ENCODE data around the gene SZT2.

The SZT2 gene

GRCh38 chr1:43437031-43437973 is 47.6 kb downstream of the SZT2 start:
- no peaks in the 10 kb centered on the region for H3K9me3 ChIP-seq (ENCODE audit: control insufficient read depth, insufficient read depth, low read depth, low read length)
- H3K27me3 ChIP-seq (ENCODE audit: control insufficient read depth, insufficient read depth, low read length): no peaks in the 10 kb centered on the region
- H3K9ac ChIP-seq (ENCODE audit: low read length): no peak overlapping the region
- no peaks in the 10 kb centered on the region for H3K4me1 ChIP-seq (ENCODE audit: control insufficient read depth, insufficient read depth, low read length)
- H3K36me3 ChIP-seq (ENCODE audit: control insufficient read depth, insufficient read depth, low read length): peaks cover 81% of the 10 kb centered on the region
- H3K27ac ChIP-seq (ENCODE audit: low read depth, low read length): no peak overlapping the region
- H3K4me3 ChIP-seq (ENCODE audit: low read depth, low read length): no peak overlapping the region

GRCh38 chr1:43438006-43438405 is 48.3 kb downstream of the SZT2 start:
- no peaks in the 10 kb centered on the region for H3K9me3 ChIP-seq (ENCODE audit: control insufficient read depth, insufficient read depth, low read depth, low read length)
- H3K27ac ChIP-seq (ENCODE audit: low read depth, low read length): no peak overlapping the region
- no peak overlapping the region for H3K9ac ChIP-seq (ENCODE audit: low read length)
- H3K4me3 ChIP-seq (ENCODE audit: low read depth, low read length): no peak overlapping the region
- no peaks in the 10 kb centered on the region for H3K27me3 ChIP-seq (ENCODE audit: control insufficient read depth, insufficient read depth, low read length)
- H3K4me1 ChIP-seq (ENCODE audit: control insufficient read depth, insufficient read depth, low read length): no peaks in the 10 kb centered on the region
- H3K36me3 ChIP-seq (ENCODE audit: control insufficient read depth, insufficient read depth, low read length): peaks cover 77% of the 10 kb centered on the region

GRCh38 chr1:43438576-43438952 is 48.9 kb downstream of the SZT2 start:
- Histone ChIP-seq H3K36me3 (ENCODE audit: control insufficient read depth, insufficient read depth, low read length) (peaks cover 78% of the 10 kb centered on the region), H3K4me3 (ENCODE audit: low read depth, low read length) (no peak overlapping the region), H3K9ac (ENCODE audit: low read length) (no peak overlapping the region), H3K27ac (ENCODE audit: low read depth, low read length) (no peak overlapping the region), H3K9me3 (ENCODE audit: control insufficient read depth, insufficient read depth, low read depth, low read length) (no peaks in the 10 kb centered on the region), H3K27me3 (ENCODE audit: control insufficient read depth, insufficient read depth, low read length) (no peaks in the 10 kb centered on the region), H3K4me1 (ENCODE audit: control insufficient read depth, insufficient read depth, low read length) (no peaks in the 10 kb centered on the region)

- Histone ChIP-seq H3K9ac (ENCODE audit: low read length) (no peak overlapping the region), H3K36me3 (ENCODE audit: control insufficient read depth, insufficient read depth, low read length) (peaks cover 78% of the 10 kb centered on the region), H3K9me3 (ENCODE audit: control insufficient read depth, insufficient read depth, low read depth, low read length) (no peaks in the 10 kb centered on the region), H3K27ac (ENCODE audit: low read depth, low read length) (no peak overlapping the region), H3K4me3 (ENCODE audit: low read depth, low read length) (no peak overlapping the region), H3K27me3 (ENCODE audit: control insufficient read depth, insufficient read depth, low read length) (no peaks in the 10 kb centered on the region), H3K4me1 (ENCODE audit: control insufficient read depth, insufficient read depth, low read length) (no peaks in the 10 kb centered on the region)
Observed at GRCh38 chr1:43438953-43439581, 49.4 kb downstream of the SZT2 start.

- peaks cover 3% of the 10 kb centered on the region; the same call in 1 of the 2 replicates for H3K4me1 ChIP-seq (ENCODE audit: control insufficient read depth, insufficient read depth, low read length)
- H3K9ac ChIP-seq (ENCODE audit: low read length): no peak overlapping the region
- H3K4me3 ChIP-seq (ENCODE audit: low read depth, low read length): no peak overlapping the region
- no peak overlapping the region for H3K27ac ChIP-seq (ENCODE audit: low read depth, low read length)
- peaks cover 77% of the 10 kb centered on the region for H3K36me3 ChIP-seq (ENCODE audit: control insufficient read depth, insufficient read depth, low read length)
- no peaks in the 10 kb centered on the region for H3K9me3 ChIP-seq (ENCODE audit: control insufficient read depth, insufficient read depth, low read depth, low read length)
- H3K27me3 ChIP-seq (ENCODE audit: control insufficient read depth, insufficient read depth, low read length): no peaks in the 10 kb centered on the region
Observed at GRCh38 chr1:43439781-43440180, 50.1 kb downstream of the SZT2 start.

- Histone ChIP-seq H3K36me3 (ENCODE audit: control insufficient read depth, insufficient read depth, low read length) (peaks cover 73% of the 10 kb centered on the region), H3K4me1 (ENCODE audit: control insufficient read depth, insufficient read depth, low read length) (peaks cover 3% of the 10 kb centered on the region; the same call in 1 of the 2 replicates), H3K27ac (ENCODE audit: low read depth, low read length) (no peak overlapping the region)
Observed at GRCh38 chr1:43440358-43440757, 50.7 kb downstream of the SZT2 start.

GRCh38 chr1:43441166-43441893 is 51.6 kb downstream of the SZT2 start:
- Histone ChIP-seq H3K4me3 (ENCODE audit: low read depth, low read length) (no peak overlapping the region), H3K27me3 (ENCODE audit: control insufficient read depth, insufficient read depth, low read length) (no peaks in the 10 kb centered on the region), H3K27ac (ENCODE audit: low read depth, low read length) (no peak overlapping the region), H3K9me3 (ENCODE audit: control insufficient read depth, insufficient read depth, low read depth, low read length) (no peaks in the 10 kb centered on the region), H3K9ac (ENCODE audit: low read length) (no peak overlapping the region), H3K36me3 (ENCODE audit: control insufficient read depth, insufficient read depth, low read length) (peaks cover 78% of the 10 kb centered on the region), H3K4me1 (ENCODE audit: control insufficient read depth, insufficient read depth, low read length) (peaks cover 3% of the 10 kb centered on the region; the same call in 1 of the 2 replicates)

More at GRCh38 chr1:43440358-43440757, 50.7 kb downstream of the SZT2 start:
- Histone ChIP-seq H3K9me3 (ENCODE audit: control insufficient read depth, insufficient read depth, low read depth, low read length) (no peaks in the 10 kb centered on the region), H3K4me3 (ENCODE audit: low read depth, low read length) (no peak overlapping the region), H3K27me3 (ENCODE audit: control insufficient read depth, insufficient read depth, low read length) (no peaks in the 10 kb centered on the region), H3K9ac (ENCODE audit: low read length) (no peak overlapping the region)

GRCh38 chr1:43441894-43442637 is 52.4 kb downstream of the SZT2 start:
- Histone ChIP-seq H3K36me3 (ENCODE audit: control insufficient read depth, insufficient read depth, low read length) (peaks cover 84% of the 10 kb centered on the region), H3K27me3 (ENCODE audit: control insufficient read depth, insufficient read depth, low read length) (no peaks in the 10 kb centered on the region), H3K4me3 (ENCODE audit: low read depth, low read length) (no peak overlapping the region), H3K9ac (ENCODE audit: low read length) (no peak overlapping the region), H3K4me1 (ENCODE audit: control insufficient read depth, insufficient read depth, low read length) (peaks cover 3% of the 10 kb centered on the region; the same call in 1 of the 2 replicates), H3K27ac (ENCODE audit: low read depth, low read length) (no peak overlapping the region), H3K9me3 (ENCODE audit: control insufficient read depth, insufficient read depth, low read depth, low read length) (no peaks in the 10 kb centered on the region)

GRCh38 chr1:43442756-43443155 is 53.1 kb downstream of the SZT2 start:
- Histone ChIP-seq H3K4me3 (ENCODE audit: low read depth, low read length) (no peak overlapping the region), H3K27ac (ENCODE audit: low read depth, low read length) (no peak overlapping the region), H3K4me1 (ENCODE audit: control insufficient read depth, insufficient read depth, low read length) (peaks cover 3% of the 10 kb centered on the region; the same call in 1 of the 2 replicates), H3K9me3 (ENCODE audit: control insufficient read depth, insufficient read depth, low read depth, low read length) (no peaks in the 10 kb centered on the region), H3K27me3 (ENCODE audit: control insufficient read depth, insufficient read depth, low read length) (no peaks in the 10 kb centered on the region), H3K36me3 (ENCODE audit: control insufficient read depth, insufficient read depth, low read length) (peaks cover 84% of the 10 kb centered on the region), H3K9ac (ENCODE audit: low read length) (no peak overlapping the region)

- Histone ChIP-seq H3K4me3 (ENCODE audit: low read depth, low read length) (no peak overlapping the region), H3K36me3 (ENCODE audit: control insufficient read depth, insufficient read depth, low read length) (peaks cover 84% of the 10 kb centered on the region), H3K4me1 (ENCODE audit: control insufficient read depth, insufficient read depth, low read length) (peaks cover 3% of the 10 kb centered on the region; the same call in 1 of the 2 replicates)
Observed at GRCh38 chr1:43443197-43443946, 53.7 kb downstream of the SZT2 start.

More at GRCh38 chr1:43443197-43443946, 53.7 kb downstream of the SZT2 start:
- Histone ChIP-seq H3K27me3 (ENCODE audit: control insufficient read depth, insufficient read depth, low read length) (no peaks in the 10 kb centered on the region), H3K9me3 (ENCODE audit: control insufficient read depth, insufficient read depth, low read depth, low read length) (no peaks in the 10 kb centered on the region), H3K9ac (ENCODE audit: low read length) (no peak overlapping the region), H3K27ac (ENCODE audit: low read depth, low read length) (no peak overlapping the region)

Measured in HUES6 (cell line).